Fibroblast of pulmonary artery (primary cell): Measurements from ENCODE around the gene HFM1.
"Not testable (repeated sequence)": the region's sequence is repeated elsewhere in the genome, so short reads cannot be mapped to it uniquely, and the experiment has no call there.

Source experiments
- DNase-seq: peaks from one replicate; pipeline ENCODE4 v3.0.0-alpha.2; 2010; ENCODE audit warnings: low read depth
- H3K4me3 ChIP-seq: replicated peaks from 2 replicates; pipeline ENCODE4 v1.5.1; 2011; ENCODE audit warnings: low read depth, mild to moderate bottlenecking, control low read depth, low read length, moderate library complexity
- CTCF ChIP-seq: IDR thresholded peaks from 2 replicates; pipeline ENCODE4 v1.5.1; 2011; ENCODE audit warnings: mild to moderate bottlenecking, control low read depth, low read length, inconsistent platforms; ENCODE audit errors: missing control alignments

The HFM1 gene

GRCh38 chr1:91311672-91312071, 93.0 kb downstream of the HFM1 start:
- TF ChIP-seq CTCF: no peak
- H3K4me3 ChIP-seq: no peak overlapping the region
- no peak for DNase-seq

- H3K4me3 ChIP-seq: no peak overlapping the region
- DNase-seq: no peak
- no peak for TF ChIP-seq CTCF
Observed at GRCh38 chr1:91308544-91308943, 96.1 kb downstream of the HFM1 start.

GRCh38 chr1:91307784-91308409, 96.7 kb downstream of the HFM1 start:
- H3K4me3 ChIP-seq: no peak overlapping the region
- no peak for DNase-seq
- no peak for TF ChIP-seq CTCF

- no peak overlapping the region for H3K4me3 ChIP-seq
- DNase-seq: no peak
- TF ChIP-seq CTCF: no peak
Observed at GRCh38 chr1:91303165-91303564, 101.5 kb downstream of the HFM1 start.

GRCh38 chr1:91288843-91289553, 115.6 kb downstream of the HFM1 start:
- not testable (repeated sequence) for H3K4me3 ChIP-seq, DNase-seq

- not testable (repeated sequence) for DNase-seq, H3K4me3 ChIP-seq
Observed at GRCh38 chr1:91286962-91287317, 117.7 kb downstream of the HFM1 start.

- DNase-seq, H3K4me3 ChIP-seq: not testable (repeated sequence)
Observed at GRCh38 chr1:91286259-91286961, 118.2 kb downstream of the HFM1 start.

- DNase-seq: no peak
- TF ChIP-seq CTCF: no peak
- H3K4me3 ChIP-seq: no peak overlapping the region
Observed at GRCh38 chr1:91283421-91283726, 121.3 kb downstream of the HFM1 start.
